Nephron (organoid): ENCODE measurements around the gene GGPS1.
"Not testable (repeated sequence)": the region's sequence is repeated elsewhere in the genome, so short reads cannot be mapped to it uniquely, and the experiment has no call there.

Experiments used
- H3K27ac Mint-ChIP-seq, 3 experiments: 2 replicates each; pipeline ENCODE4 v1.8.0; 2020; ENCODE audit warnings: mixed read lengths in 3 of 3, mild to moderate bottlenecking in 2 of 3, moderate library complexity in 1 of 3
- H3K27me3 Mint-ChIP-seq: 2 replicates; pipeline ENCODE4 v1.8.0; 2021; ENCODE audit warnings: low read depth, mild to moderate bottlenecking, moderate library complexity, mixed read lengths
- H3K36me3 Mint-ChIP-seq: 2 replicates; pipeline ENCODE4 v1.8.0; 2020; ENCODE audit warnings: low read depth, mixed read lengths
- H3K4me1 Mint-ChIP-seq: 2 replicates; pipeline ENCODE4 v1.8.0; 2020; ENCODE audit warnings: mixed read lengths
- H3K4me3 Mint-ChIP-seq, 3 experiments: 2 replicates each; pipeline ENCODE4 v1.8.0; 2020; ENCODE audit warnings: mild to moderate bottlenecking in 3 of 3, mixed read lengths in 3 of 3, moderate library complexity in 2 of 3
- H3K9me3 Mint-ChIP-seq: 2 replicates; pipeline ENCODE4 v1.8.0; 2020; ENCODE audit warnings: mixed read lengths
- CTCF ChIP-seq, 3 experiments: fragments of 200-600 bp; sonication (generic); IDR thresholded peaks; one replicate each; pipeline ENCODE4 v1.5.0; 2021; ENCODE audit warnings: antibody characterized with exemption in 3 of 3; ENCODE audit not compliant: unreplicated experiment in 3 of 3

Gene GGPS1

GRCh38 chr1:235299169-235299858, 29.1 kb upstream of the GGPS1 start:
- H3K27me3 Mint-ChIP-seq: no peaks in the 10 kb centered on the region
- H3K36me3 Mint-ChIP-seq: peaks cover 26% of the 10 kb centered on the region
- no peak for TF ChIP-seq CTCF (IDR thresholded peaks at IDR 0.05; ENCODE audit: unreplicated experiment in 3 of 3)
- no peak overlapping the region for H3K4me3 Mint-ChIP-seq
- peaks cover 7% of the 10 kb centered on the region for H3K9me3 Mint-ChIP-seq
- H3K27ac Mint-ChIP-seq: peak overlapping the region in 1 of 3 experiments; percentile 46
- peaks cover 16% of the 10 kb centered on the region for H3K4me1 Mint-ChIP-seq

- Mint-ChIP-seq H3K27me3 (no peaks in the 10 kb centered on the region), H3K27ac (no peak overlapping the region), H3K36me3 (peaks cover 26% of the 10 kb centered on the region), H3K4me1 (peaks cover 34% of the 10 kb centered on the region), H3K4me3 (no peak overlapping the region), H3K9me3 (no peaks in the 10 kb centered on the region)
- TF ChIP-seq CTCF (IDR thresholded peaks at IDR 0.05; ENCODE audit: unreplicated experiment in 3 of 3): no peak
Observed at GRCh38 chr1:235302143-235302542, 26.2 kb upstream of the GGPS1 start.

- Mint-ChIP-seq H3K27me3 (no peaks in the 10 kb centered on the region), H3K36me3 (peaks cover 19% of the 10 kb centered on the region), H3K27ac (peak overlapping the region; percentile 26 to 70 (median 47)), H3K4me1 (peaks cover 27% of the 10 kb centered on the region), H3K4me3 (no peak overlapping the region), H3K9me3 (no peaks in the 10 kb centered on the region)
- TF ChIP-seq CTCF (IDR thresholded peaks at IDR 0.05; ENCODE audit: unreplicated experiment in 3 of 3): no peak
Observed at GRCh38 chr1:235304549-235305451, 23.6 kb upstream of the GGPS1 start.

GRCh38 chr1:235307158-235308124, 20.9 kb upstream of the GGPS1 start:
- Mint-ChIP-seq H3K4me1 (peaks cover 27% of the 10 kb centered on the region), H3K9me3 (no peaks in the 10 kb centered on the region), H3K27me3 (no peaks in the 10 kb centered on the region), H3K36me3 (peaks cover 40% of the 10 kb centered on the region), H3K27ac (peak overlapping the region in 1 of 3 experiments; percentile 52), H3K4me3 (no peak overlapping the region)
- no peak for TF ChIP-seq CTCF (IDR thresholded peaks at IDR 0.05; ENCODE audit: unreplicated experiment in 3 of 3)

GRCh38 chr1:235309206-235309605, 19.2 kb upstream of the GGPS1 start:
- H3K9me3 Mint-ChIP-seq, H3K27ac Mint-ChIP-seq, H3K27me3 Mint-ChIP-seq, H3K4me3 Mint-ChIP-seq: not testable (repeated sequence)
- Mint-ChIP-seq H3K36me3 (peaks cover 40% of the 10 kb centered on the region), H3K4me1 (peaks cover 34% of the 10 kb centered on the region)
